Uterus (tissue), 4 donors: Measurements from ENCODE around the gene MCU. TPM values are rescaled to one million over a fixed set of nuclear protein-coding genes. Genes with fewer than 3 reads are reported as not detected.

Experiments used
- DNase-seq, 2 donors: peaks; one replicate each; pipeline ENCODE4 v3.0.0-alpha.2; 2019 to 2020
- H3K27ac ChIP-seq, 2 donors: fragments of 200-600 bp; sonication (generic); 1 replicate in 1 of 2; 2 replicates in 1 of 2; pipeline ENCODE4 v1.5.1; 2016 to 2018
- H3K27me3 ChIP-seq, 2 donors: fragments of 200-600 bp; sonication (generic); one replicate each; pipeline ENCODE4 v1.5.1; 2018 to 2019; ENCODE audit warnings: control low read depth in 1 of 2
- H3K36me3 ChIP-seq, 2 donors: fragments of 200-600 bp; sonication (generic); one replicate each; pipeline ENCODE4 v1.5.1; 2019; ENCODE audit warnings: control low read depth in 1 of 2
- H3K4me1 ChIP-seq, 2 donors: fragments of 200-600 bp; sonication (generic); one replicate each; pipeline ENCODE4 v1.5.1; 2018 to 2019; ENCODE audit warnings: control low read depth in 1 of 2
- H3K4me3 ChIP-seq, 2 donors: fragments of 200-600 bp; sonication (generic); 1 replicate in 1 of 2; 2 replicates in 1 of 2; pipeline ENCODE4 v1.5.1; 2018 to 2019; ENCODE audit warnings: mild to moderate bottlenecking in 1 of 2
- H3K9me3 ChIP-seq, 2 donors: fragments of 200-600 bp; sonication (generic); one replicate each; pipeline ENCODE4 v1.5.1; 2019; ENCODE audit warnings: control low read depth in 1 of 2
- CTCF ChIP-seq, 4 experiments: fragments of 200-600 bp in 2 of 4; fragments of 450-650 bp in 2 of 4; sonication (generic) in 2 of 4; IDR thresholded peaks; one replicate each; pipeline ENCODE4 v1.5.1; 2016 to 2019; ENCODE audit warnings: antibody characterized with exemption in 4 of 4, mild to moderate bottlenecking in 2 of 4, moderate library complexity in 1 of 4
- POLR2A ChIP-seq, 2 donors: fragments of 450-650 bp; IDR thresholded peaks; one replicate each; pipeline ENCODE4 v1.6.1; 2016; ENCODE audit warnings: antibody characterized with exemption in 2 of 2, mild to moderate bottlenecking in 1 of 2, moderate library complexity in 1 of 2
- intact Hi-C: fragments of 100-400 bp; cut with DNase I; formaldehyde crosslinking; loops from one replicate; pipeline ENCODE4 v1.15.1; 2023; ENCODE audit warnings: low total_unique reads
- total RNA-seq, 4 donors: library from RNA; depleted of rRNA in 3 of 4; stranded (reverse); fragments of >200 nt in 3 of 4; gene quantifications; one replicate each; pipeline versions ENCODE4 v1.1.0 to v1.2.4, GENCODE V29; 2014 to 2023
- donor health status: DM: yes; HTN: yes; CAD: no.

Gene MCU
- total RNA-seq, 4 donors from 2014 or later: 13.2 to 35.8 (median 24.6) TPM

GRCh38 chr10:72738486-72738885, 46.5 kb downstream of the MCU start:
- no peaks in the 10 kb centered on the region for H3K36me3 ChIP-seq
- peak overlapping the region; percentile 9 to 66 for H3K27ac ChIP-seq
- no peak overlapping the region for H3K4me3 ChIP-seq
- H3K4me1 ChIP-seq: peaks cover 5 to 7% of the 10 kb centered on the region in 2 donors
- intact Hi-C loops: no loop called here
- no peak for TF ChIP-seq POLR2A (IDR thresholded peaks at IDR 0.05)
- TF ChIP-seq CTCF (IDR thresholded peaks at IDR 0.05): no peak
- no peaks in the 10 kb centered on the region for H3K9me3 ChIP-seq
- H3K27me3 ChIP-seq: no peaks in the 10 kb centered on the region
- no peak for DNase-seq

GRCh38 chr10:72740528-72740927, 48.6 kb downstream of the MCU start:
- no peaks in the 10 kb centered on the region for H3K36me3 ChIP-seq
- H3K27me3 ChIP-seq: no peaks in the 10 kb centered on the region
- no peak overlapping the region for H3K27ac ChIP-seq
- intact Hi-C loops: no loop called here
- no peak for DNase-seq
- H3K9me3 ChIP-seq: no peaks in the 10 kb centered on the region
- TF ChIP-seq POLR2A (IDR thresholded peaks at IDR 0.05): no peak
- TF ChIP-seq CTCF (IDR thresholded peaks at IDR 0.05): no peak
- peaks cover 5 to 7% of the 10 kb centered on the region in 2 donors for H3K4me1 ChIP-seq
- H3K4me3 ChIP-seq: no peak overlapping the region

- no peak for TF ChIP-seq CTCF (IDR thresholded peaks at IDR 0.05)
- DNase-seq: no peak
- Histone ChIP-seq H3K36me3 (no peaks in the 10 kb centered on the region), H3K4me1 (no peaks in the 10 kb centered on the region), H3K9me3 (no peaks in the 10 kb centered on the region), H3K27ac (no peak overlapping the region), H3K27me3 (no peaks in the 10 kb centered on the region), H3K4me3 (no peak overlapping the region)
- intact Hi-C loops: no loop called here
Observed at GRCh38 chr10:72742092-72742491, 50.1 kb downstream of the MCU start.

GRCh38 chr10:72742797-72743196, 50.9 kb downstream of the MCU start:
- Histone ChIP-seq H3K4me3 (no peak overlapping the region), H3K4me1 (no peaks in the 10 kb centered on the region), H3K27ac (no peak overlapping the region), H3K36me3 (no peaks in the 10 kb centered on the region), H3K27me3 (no peaks in the 10 kb centered on the region), H3K9me3 (no peaks in the 10 kb centered on the region)
- intact Hi-C loops: no loop called here
- TF ChIP-seq POLR2A (IDR thresholded peaks at IDR 0.05): no peak
- TF ChIP-seq CTCF (IDR thresholded peaks at IDR 0.05): no peak
- DNase-seq: no peak

- intact Hi-C loops: no loop called here
- Histone ChIP-seq H3K27ac (peak overlapping the region; percentile 44), H3K9me3 (no peaks in the 10 kb centered on the region), H3K36me3 (no peaks in the 10 kb centered on the region), H3K27me3 (no peaks in the 10 kb centered on the region), H3K4me3 (no peak overlapping the region), H3K4me1 (no peaks in the 10 kb centered on the region)
- TF ChIP-seq CTCF (IDR thresholded peaks at IDR 0.05) (no peak), POLR2A (IDR thresholded peaks at IDR 0.05) (no peak)
- no peak for DNase-seq
Observed at GRCh38 chr10:72744566-72744965, 52.6 kb downstream of the MCU start.
